NT2/D1 (cell line): ENCODE measurements around the gene KDM3B.
A peak's percentile ranks its signal among the peaks of the same experiment; 100 is the strongest.

Source experiments
- DNase-seq: peaks from one replicate; pipeline ENCODE4 v3.0.0-alpha.2; 2011; ENCODE audit warnings: low read depth, low spot score
- H3K27me3 ChIP-seq: 2 replicates; pipeline ENCODE4 v1.6.0; 2011; ENCODE audit warnings: mild to moderate bottlenecking; ENCODE audit not compliant: insufficient read length, insufficient read depth
- H3K36me3 ChIP-seq: 2 replicates; pipeline ENCODE4 v1.6.1; 2011; ENCODE audit warnings: mild to moderate bottlenecking, low read length, mixed read lengths; ENCODE audit not compliant: insufficient read depth, insufficient read length
- H3K4me1 ChIP-seq: 2 replicates; pipeline ENCODE4 v1.5.1; 2011; ENCODE audit not compliant: insufficient read depth, insufficient read length
- H3K4me3 ChIP-seq: 2 replicates; pipeline ENCODE4 v1.5.1; 2011; ENCODE audit warnings: low read depth; ENCODE audit not compliant: insufficient read length
- H3K9ac ChIP-seq: 2 replicates; pipeline ENCODE4 v1.6.0; 2011; ENCODE audit warnings: low read depth; ENCODE audit not compliant: insufficient read length
- H3K9me3 ChIP-seq: 2 replicates; pipeline ENCODE4 v1.5.1; 2011; ENCODE audit warnings: mild to moderate bottlenecking, low read length; ENCODE audit not compliant: insufficient read depth
- SUZ12 ChIP-seq: IDR thresholded peaks from 2 replicates; pipeline ENCODE4 v1.6.1; 2011; ENCODE audit not compliant: insufficient read length, insufficient read depth; ENCODE audit errors: extremely low read depth
- YY1 ChIP-seq: IDR thresholded peaks from 2 replicates; pipeline ENCODE4 v1.6.1; 2011; ENCODE audit not compliant: insufficient read length, insufficient read depth
- ZNF274 ChIP-seq: IDR thresholded peaks from 2 replicates; pipeline ENCODE4 v1.6.1; 2011; ENCODE audit warnings: mild to moderate bottlenecking, low read depth, low read length

The KDM3B gene

DNA sequence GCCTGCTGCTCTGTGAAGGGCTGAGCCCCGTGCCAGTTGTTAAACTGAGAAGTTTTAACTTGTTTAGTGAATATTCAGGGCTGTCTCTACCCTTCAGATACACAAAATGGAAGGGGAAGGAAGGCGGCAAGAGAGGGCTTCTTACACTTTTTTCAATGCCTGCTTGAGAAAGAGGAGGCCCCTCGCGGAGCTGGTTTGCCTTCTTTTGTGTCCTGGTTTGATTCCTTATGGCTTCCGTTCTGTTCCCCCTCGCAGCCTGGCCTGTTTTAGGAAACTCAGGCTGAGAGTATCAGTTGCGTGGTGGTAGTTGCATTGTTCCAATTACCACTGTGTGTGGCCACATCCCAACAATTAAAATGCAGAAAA lies 13.4 kb upstream of the KDM3B start:
- Histone ChIP-seq H3K27me3 (no peaks in the 10 kb centered on the region), H3K36me3 (peaks cover 36% of the 10 kb centered on the region), H3K9ac (peak overlapping the region; percentile 79), H3K9me3 (no peaks in the 10 kb centered on the region), H3K4me1 (no peaks in the 10 kb centered on the region), H3K4me3 (peak overlapping the region; percentile 61)
- DNase-seq: no peak
- TF ChIP-seq SUZ12: no peak
- TF ChIP-seq YY1: no peak
- TF ChIP-seq ZNF274: no peak

DNA sequence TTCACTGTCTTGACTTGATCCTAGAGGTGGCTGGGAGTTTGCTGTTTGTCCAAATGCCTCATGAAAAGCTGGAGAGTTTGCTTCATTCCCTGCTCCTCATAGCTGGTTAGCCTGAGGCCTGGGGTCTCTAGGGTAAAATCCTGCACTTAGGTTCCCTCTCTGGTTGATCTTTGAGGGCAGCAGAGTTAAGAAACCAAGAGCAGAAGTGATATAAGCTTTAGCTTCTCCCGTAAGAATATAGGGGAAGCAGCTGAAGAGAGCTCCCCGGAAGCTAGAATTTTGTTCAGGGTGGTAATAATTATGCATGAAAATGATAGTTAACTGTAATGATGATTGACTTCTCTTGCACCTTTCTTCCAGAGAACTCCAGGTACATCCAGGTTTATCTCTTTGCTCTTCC lies 13.0 kb upstream of the KDM3B start:
- H3K4me3 ChIP-seq: peak overlapping the region; percentile 61
- H3K27me3 ChIP-seq: no peaks in the 10 kb centered on the region
- H3K36me3 ChIP-seq: peaks cover 40% of the 10 kb centered on the region
- TF ChIP-seq SUZ12: no peak
- TF ChIP-seq ZNF274: no peak
- TF ChIP-seq YY1: no peak
- no peaks in the 10 kb centered on the region for H3K4me1 ChIP-seq
- H3K9ac ChIP-seq: peak overlapping the region; percentile 79
- DNase-seq: no peak
- no peaks in the 10 kb centered on the region for H3K9me3 ChIP-seq

DNA sequence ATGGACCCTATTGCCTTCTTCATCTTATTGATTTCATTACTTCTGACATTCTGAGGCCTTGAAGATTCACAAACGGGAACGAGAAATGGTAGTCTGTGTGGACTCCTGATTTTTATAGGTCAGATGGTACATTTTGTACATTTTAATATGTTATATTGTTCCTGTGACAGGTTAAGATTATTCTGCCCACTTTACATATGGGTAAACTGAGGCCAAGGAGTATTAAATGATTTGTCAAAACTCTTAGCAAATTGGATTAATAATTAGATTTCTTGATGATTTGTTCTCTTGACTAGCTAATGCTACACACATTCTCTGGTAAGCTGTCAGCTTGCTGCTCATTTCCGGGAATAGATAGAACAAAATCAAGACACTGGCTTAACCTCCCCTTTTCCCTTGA lies 12.5 kb upstream of the KDM3B start:
- Histone ChIP-seq H3K27me3 (no peaks in the 10 kb centered on the region), H3K36me3 (peaks cover 46% of the 10 kb centered on the region), H3K4me3 (no peak overlapping the region), H3K9me3 (no peaks in the 10 kb centered on the region), H3K4me1 (no peaks in the 10 kb centered on the region), H3K9ac (peak overlapping the region; percentile 44)
- TF ChIP-seq SUZ12 (no peak), YY1 (no peak), ZNF274 (no peak)
- DNase-seq: no peak

DNA sequence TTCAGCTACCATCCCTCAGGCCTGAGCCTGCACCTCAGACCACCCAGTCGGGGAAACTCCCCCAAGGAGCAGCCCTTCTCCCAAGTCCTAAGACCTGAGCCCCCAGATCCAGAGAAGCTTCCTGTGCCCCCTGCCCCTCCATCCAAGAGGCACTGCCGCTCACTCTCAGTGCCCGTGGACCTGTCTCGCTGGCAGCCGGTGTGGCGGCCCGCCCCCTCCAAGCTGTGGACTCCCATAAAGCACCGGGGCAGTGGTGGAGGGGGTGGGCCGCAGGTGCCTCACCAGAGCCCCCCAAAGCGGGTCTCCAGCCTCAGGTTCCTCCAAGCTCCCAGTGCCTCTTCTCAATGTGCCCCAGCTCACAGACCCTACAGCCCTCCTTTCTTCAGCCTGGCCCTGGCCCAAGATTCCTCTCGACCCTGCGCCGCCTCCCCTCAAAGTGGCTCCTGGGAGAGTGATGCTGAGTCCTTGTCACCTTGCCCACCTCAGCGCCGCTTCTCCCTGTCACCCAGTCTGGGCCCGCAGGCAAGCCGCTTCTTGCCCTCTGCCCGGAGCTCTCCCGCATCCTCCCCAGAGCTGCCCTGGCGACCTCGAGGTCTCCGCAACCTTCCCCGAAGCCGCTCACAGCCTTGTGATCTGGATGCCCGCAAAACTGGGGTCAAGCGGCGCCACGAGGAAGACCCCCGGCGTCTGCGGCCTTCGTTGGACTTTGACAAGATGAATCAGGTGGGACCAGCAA lies 7.4 kb upstream of the KDM3B start:
- no peaks in the 10 kb centered on the region for H3K4me1 ChIP-seq
- H3K36me3 ChIP-seq: peaks cover 89% of the 10 kb centered on the region
- H3K9me3 ChIP-seq: no peaks in the 10 kb centered on the region; the same call in 1 of the 2 replicates

DNA sequence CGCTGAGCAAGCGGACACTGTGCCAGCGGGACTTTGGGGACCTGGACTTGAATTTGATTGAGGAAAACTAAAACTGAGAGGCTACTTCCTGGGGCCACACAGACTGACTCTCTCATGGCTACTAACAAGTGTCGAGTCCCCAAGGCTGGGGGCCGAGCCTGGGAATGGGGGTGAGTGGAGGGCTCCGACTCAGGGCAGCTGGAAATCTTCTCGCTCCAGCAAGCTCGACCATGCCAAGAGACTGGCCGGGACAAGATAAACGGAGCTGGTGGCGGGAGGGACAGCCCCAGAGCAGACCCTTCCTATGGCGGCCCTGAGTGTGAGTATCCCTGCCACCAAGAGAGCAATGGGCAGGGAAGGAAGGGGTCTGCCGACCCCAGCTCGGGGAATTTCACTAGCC lies 5.6 kb upstream of the KDM3B start:
- H3K36me3 ChIP-seq: peaks cover 86% of the 10 kb centered on the region

More for the DNA sequence above, 7.4 kb upstream of the KDM3B start:
- TF ChIP-seq YY1 (no peak), SUZ12 (no peak), ZNF274 (no peak)
- Histone ChIP-seq H3K27me3 (no peaks in the 10 kb centered on the region), H3K9ac (no peak overlapping the region), H3K4me3 (no peak overlapping the region)
- DNase-seq: no peak

DNA sequence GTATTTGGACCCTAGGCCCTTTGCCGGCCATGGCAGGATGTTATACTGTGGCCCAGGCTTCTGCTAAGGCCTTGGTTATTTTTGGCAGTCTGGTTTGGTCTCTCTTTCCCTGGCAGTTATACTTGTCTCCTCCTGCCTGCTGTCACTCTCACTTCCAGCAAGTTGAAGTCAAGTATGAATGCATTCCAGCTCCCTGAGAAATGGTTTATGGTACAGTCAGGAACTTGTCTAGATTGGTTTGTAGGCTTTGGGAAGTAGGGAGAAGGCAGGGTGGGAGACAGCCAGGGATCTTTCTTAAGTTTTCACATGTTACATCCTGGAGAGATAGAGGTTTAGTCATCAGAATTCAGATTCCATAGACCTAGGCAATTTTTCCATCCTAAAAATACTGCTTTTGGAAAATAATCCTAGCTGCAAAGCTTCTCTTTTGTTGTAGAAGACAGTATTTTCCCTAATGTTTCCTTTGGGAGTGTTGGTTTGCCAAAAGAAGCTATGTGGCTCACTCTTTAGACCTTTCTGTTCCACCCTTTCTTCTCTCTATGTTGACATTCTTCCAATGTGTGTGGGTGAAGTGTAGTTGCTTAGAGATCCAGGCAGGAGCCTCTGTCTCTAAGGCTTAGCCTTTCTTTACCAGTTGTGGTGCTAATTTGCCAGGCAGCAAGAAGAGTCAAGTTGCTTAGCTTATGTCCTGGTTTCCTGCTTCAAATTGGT lies 2.5 kb upstream of the KDM3B start:
- Histone ChIP-seq H3K4me1 (no peaks in the 10 kb centered on the region), H3K9me3 (peaks cover 21% of the 10 kb centered on the region), H3K9ac (no peak overlapping the region), H3K4me3 (no peak overlapping the region), H3K27me3 (no peaks in the 10 kb centered on the region), H3K36me3 (peaks cover 64% of the 10 kb centered on the region)
- no peak for TF ChIP-seq YY1
- TF ChIP-seq SUZ12: no peak
- TF ChIP-seq ZNF274: no peak
- DNase-seq: no peak

More for the DNA sequence above, 5.6 kb upstream of the KDM3B start:
- DNase-seq: no peak
- no peaks in the 10 kb centered on the region for H3K4me1 ChIP-seq
- H3K9me3 ChIP-seq: peaks cover 13% of the 10 kb centered on the region; the same call in 1 of the 2 replicates
- H3K27me3 ChIP-seq: no peaks in the 10 kb centered on the region
- no peak overlapping the region for H3K9ac ChIP-seq
- H3K4me3 ChIP-seq: no peak overlapping the region
- no peak for TF ChIP-seq YY1
- TF ChIP-seq SUZ12: no peak
- TF ChIP-seq ZNF274: no peak

DNA sequence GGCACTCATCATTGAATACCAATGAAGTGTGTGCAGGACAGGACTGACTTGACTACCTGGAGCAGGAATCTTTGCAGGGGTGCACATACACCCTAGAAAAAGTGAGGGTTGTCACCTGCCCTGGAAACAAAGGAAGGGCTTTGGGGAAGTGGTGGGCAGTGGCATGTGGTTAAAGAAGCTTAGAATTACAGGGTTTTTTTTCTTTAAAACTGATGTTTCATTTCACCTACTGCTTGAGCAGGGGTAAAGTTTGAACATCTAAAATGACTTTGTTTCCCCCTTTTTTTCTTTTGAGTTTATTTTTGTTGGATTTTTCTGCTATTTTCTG lies 2.0 kb upstream of the KDM3B start:
- H3K36me3 ChIP-seq: peaks cover 62% of the 10 kb centered on the region

More for the DNA sequence above, 2.0 kb upstream of the KDM3B start:
- H3K9me3 ChIP-seq: peaks cover 26% of the 10 kb centered on the region
- no peak overlapping the region for H3K9ac ChIP-seq
- H3K4me1 ChIP-seq: no peaks in the 10 kb centered on the region
- TF ChIP-seq SUZ12: no peak
- TF ChIP-seq ZNF274: no peak
- no peak for TF ChIP-seq YY1
- no peak for DNase-seq
- H3K27me3 ChIP-seq: no peaks in the 10 kb centered on the region
- no peak overlapping the region for H3K4me3 ChIP-seq
